PC-9 (cell line): ENCODE results near the gene HS3ST6. TPM values are rescaled to one million over a fixed set of nuclear protein-coding genes. Genes with fewer than 3 reads are reported as not detected.

Experiments used
- BruUV-seq: library from RNA; stranded (reverse); fragments of 400-500 nt; replicated peaks from 2 replicates; lab custom pipeline; 2021; lab: Mats Ljungman, UMichigan
- CTCF ChIA-PET: fragments of 300-600 bp; sonication (Branson Sonifier 250); formaldehyde crosslinking; loops from one replicate; lab custom pipeline; 2022; ENCODE audit warnings: antibody characterized with exemption; lab: Charles Lee
- POLR2A ChIA-PET: fragments of 300-600 bp; sonication (Branson Sonifier 250); formaldehyde crosslinking; loops from one replicate; lab custom pipeline; 2022; ENCODE audit warnings: antibody characterized with exemption; ENCODE audit not compliant: unreplicated experiment; lab: Charles Lee
- DNase-seq, 2 experiments: peaks; one replicate each; pipeline versions ENCODE4 v3.0.0 to v3.0.0-alpha.2; 2015 to 2022; ENCODE audit warnings: mixed read lengths in 1 of 2
- H2AFZ ChIP-seq: fragments of 200-600 bp; sonication (generic); 2 replicates; pipeline ENCODE4 v1.8.1; 2017; ENCODE audit warnings: antibody characterized with exemption
- H3F3A ChIP-seq: fragments of 200-600 bp; sonication (generic); 2 replicates; pipeline ENCODE4 v1.8.1; 2017; ENCODE audit warnings: antibody characterized with exemption, mild to moderate bottlenecking, low read depth; ENCODE audit not compliant: insufficient read depth
- H3K27ac ChIP-seq: fragments of 200-600 bp; sonication (generic); 2 replicates; pipeline ENCODE4 v1.6.1; 2016; ENCODE audit warnings: mixed run types
- H3K27me3 ChIP-seq: fragments of 200-600 bp; sonication (generic); 2 replicates; pipeline ENCODE4 v1.6.1; 2016; ENCODE audit warnings: low read depth, mixed run types; ENCODE audit not compliant: insufficient read depth
- H3K36me3 ChIP-seq: fragments of 200-600 bp; sonication (generic); 2 replicates; pipeline ENCODE4 v1.6.1; 2016; ENCODE audit warnings: low read depth, mixed run types
- H3K4me1 ChIP-seq: fragments of 200-600 bp; sonication (generic); replicated peaks from 2 replicates; pipeline ENCODE4 v1.6.1; 2016; ENCODE audit warnings: mixed run types; ENCODE audit not compliant: insufficient read depth
- H3K4me2 ChIP-seq: fragments of 200-600 bp; sonication (generic); 2 replicates; pipeline ENCODE4 v1.6.1; 2017; ENCODE audit warnings: mixed run types
- H3K4me3 ChIP-seq: fragments of 200-600 bp; sonication (generic); 2 replicates; pipeline ENCODE4 v1.6.1; 2016; ENCODE audit warnings: mixed run types
- H3K79me2 ChIP-seq: fragments of 200-600 bp; sonication (generic); 2 replicates; pipeline ENCODE4 v1.6.1; 2017; ENCODE audit warnings: low read depth, mixed run types
- H3K9me2 ChIP-seq: fragments of 200-600 bp; sonication (generic); 2 replicates; pipeline ENCODE4 v1.8.1; 2017; ENCODE audit warnings: mild to moderate bottlenecking; ENCODE audit not compliant: insufficient read depth
- H3K9me3 ChIP-seq: fragments of 200-600 bp; sonication (generic); 2 replicates; pipeline ENCODE4 v1.8.1; 2016; ENCODE audit warnings: low read depth; ENCODE audit not compliant: insufficient read depth
- H4K20me1 ChIP-seq: fragments of 200-600 bp; sonication (generic); 2 replicates; pipeline ENCODE4 v1.8.1; 2017; ENCODE audit not compliant: insufficient read depth
- CTCF ChIP-seq: fragments of 200-600 bp; sonication (generic); conservative IDR thresholded peaks from 2 replicates; pipeline ENCODE4 v1.6.1; 2017; ENCODE audit warnings: mixed run types, antibody characterized with exemption, mild to moderate bottlenecking, moderate library complexity
- EZH2 ChIP-seq: fragments of 200-600 bp; sonication (generic); IDR thresholded peaks from 2 replicates; pipeline ENCODE4 v1.8.0; 2017; ENCODE audit warnings: antibody characterized with exemption, low read depth
- intact Hi-C: fragments of 100-400 bp; cut with micrococcal nuclease; formaldehyde crosslinking; loops from one replicate; pipeline ENCODE4 v1.10.0; 2022; ENCODE audit not compliant: unreplicated experiment
- total RNA-seq: library from RNA; stranded (reverse); gene quantifications from 2 replicates; pipeline ENCODE4 v1.2.3, GENCODE V29; 2021

Gene HS3ST6
- total RNA-seq, 1 experiment from 2014 or later = not detected

- POLR2A ChIA-PET = no interaction called here
- Histone ChIP-seq H2AFZ (no peak overlapping the region), H4K20me1 (no peaks in the 10 kb centered on the region), H3K27ac (no peak overlapping the region), H3K79me2 (no peaks in the 10 kb centered on the region), H3K27me3 (peaks cover 2% of the 10 kb centered on the region; the same call in 1 of the 2 replicates), H3K9me2 (no peaks in the 10 kb centered on the region), H3F3A (peaks cover 3% of the 10 kb centered on the region; the same call in 1 of the 2 replicates), H3K4me2 (no peak overlapping the region), H3K4me1 (peaks cover 19% of the 10 kb centered on the region; the same call in 1 of the 2 replicates), H3K4me3 (no peak overlapping the region), H3K9me3 (no peaks in the 10 kb centered on the region), H3K36me3 (no peaks in the 10 kb centered on the region)
- BruUV-seq = no TSS peak
- DNase-seq = no peak
- TF ChIP-seq CTCF = no peak
- no peak for TF ChIP-seq EZH2
- intact Hi-C loops = no loop called here
- CTCF ChIA-PET = no interaction called here
These were observed 10.9 kb downstream of the HS3ST6 start for GRCh38 chr16:1907226-1907860.

GRCh38 chr16:1906846-1907165 lies 11.4 kb downstream of the HS3ST6 start:
- peaks cover 2% of the 10 kb centered on the region; the same call in 1 of the 2 replicates for H3K27me3 ChIP-seq
- H3K79me2 ChIP-seq = no peaks in the 10 kb centered on the region
- H4K20me1 ChIP-seq = no peaks in the 10 kb centered on the region
- TF ChIP-seq EZH2 (no peak), CTCF (no peak)
- peaks cover 3% of the 10 kb centered on the region; the same call in 1 of the 2 replicates for H3F3A ChIP-seq
- no peak overlapping the region for H3K27ac ChIP-seq
- no peak for DNase-seq
- H2AFZ ChIP-seq = no peak overlapping the region
- H3K4me1 ChIP-seq = peaks cover 17% of the 10 kb centered on the region; the same call in 1 of the 2 replicates
- H3K9me2 ChIP-seq = no peaks in the 10 kb centered on the region
- intact Hi-C loops = no loop called here
- POLR2A ChIA-PET = no interaction called here
- no peaks in the 10 kb centered on the region for H3K36me3 ChIP-seq
- CTCF ChIA-PET = no interaction called here
- no peak overlapping the region for H3K4me2 ChIP-seq
- no TSS peak for BruUV-seq
- no peak overlapping the region for H3K4me3 ChIP-seq
- H3K9me3 ChIP-seq = no peaks in the 10 kb centered on the region

- no peak overlapping the region for H3K4me2 ChIP-seq
- CTCF ChIA-PET = no interaction called here
- no TSS peak for BruUV-seq
- H2AFZ ChIP-seq = no peak overlapping the region
- H3K79me2 ChIP-seq = no peaks in the 10 kb centered on the region
- peaks cover 3% of the 10 kb centered on the region; the same call in 1 of the 2 replicates for H3F3A ChIP-seq
- no peak for TF ChIP-seq EZH2
- TF ChIP-seq CTCF = no peak
- intact Hi-C loops = no loop called here
- DNase-seq = no peak
- no peaks in the 10 kb centered on the region for H3K9me3 ChIP-seq
- no peaks in the 10 kb centered on the region for H4K20me1 ChIP-seq
- H3K27ac ChIP-seq = no peak overlapping the region
- H3K27me3 ChIP-seq = peaks cover 2% of the 10 kb centered on the region; the same call in 1 of the 2 replicates
- H3K9me2 ChIP-seq = no peaks in the 10 kb centered on the region
- POLR2A ChIA-PET = no interaction called here
- H3K36me3 ChIP-seq = no peaks in the 10 kb centered on the region
- H3K4me3 ChIP-seq = no peak overlapping the region
- H3K4me1 ChIP-seq = peaks cover 17% of the 10 kb centered on the region; the same call in 1 of the 2 replicates
These were observed 12.0 kb downstream of the HS3ST6 start for GRCh38 chr16:1906055-1906845.
